ENCODE measurements around the gene GRK2.

GRCh38 chr11:67245046-67245445, 21.2 kb upstream of the GRK2 start:
- TF ChIP-seq CTCF (IDR thresholded peaks at IDR 0.05 in 8 of 11, conservative IDR thresholded peaks at IDR 0.05 in 3 of 11) (no peak), POLR2A (IDR thresholded peaks at IDR 0.05) (no peak), POLR2AphosphoS5 (IDR thresholded peaks at IDR 0.05) (no peak)

Measured in spleen (tissue), 7 donors.